PC-3 (cell line): ENCODE data around the gene NECAB2. TPM values are rescaled to one million over a fixed set of nuclear protein-coding genes. Genes with fewer than 3 reads are reported as not detected.

ENCODE experiments used
- ATAC-seq: fragments of 200-7000 bp; cut with Tn5 transposase; 2 replicates; pipeline ENCODE4 v1.9.1; 2020; ENCODE audit warnings: mild to moderate bottlenecking, moderate library complexity
- BruUV-seq: library from RNA; stranded (reverse); fragments of 400-500 nt; replicated peaks from 2 replicates; lab custom pipeline; 2021; lab: Mats Ljungman, UMichigan
- CTCF ChIA-PET: fragments of 300-600 bp; sonication (Branson Sonifier 250); formaldehyde crosslinking; loops from one replicate; lab custom pipeline; 2022; ENCODE audit warnings: antibody characterized with exemption; lab: Charles Lee
- POLR2A ChIA-PET: fragments of 300-600 bp; sonication (Branson Sonifier 250); formaldehyde crosslinking; loops from one replicate; lab custom pipeline; 2022; ENCODE audit warnings: antibody characterized with exemption; ENCODE audit not compliant: unreplicated experiment; lab: Charles Lee
- DNase-seq: peaks from one replicate; pipeline ENCODE4 v3.0.0-alpha.2; 2015
- H2AFZ ChIP-seq: fragments of 300-600 bp; sonication (generic); 2 replicates; pipeline ENCODE4 v1.6.0; 2016; ENCODE audit warnings: antibody characterized with exemption, low read length
- H3F3A ChIP-seq: fragments of 300-600 bp; sonication (generic); one replicate; pipeline ENCODE4 v1.6.0; 2017; ENCODE audit warnings: antibody characterized with exemption, low read length, control low read depth, mild to moderate bottlenecking; ENCODE audit not compliant: unreplicated experiment
- H3K27ac ChIP-seq: fragments of 300-600 bp; sonication (generic); 2 replicates; pipeline ENCODE4 v1.5.1; 2016; ENCODE audit warnings: mild to moderate bottlenecking, low read length
- H3K27me3 ChIP-seq: fragments of 300-600 bp; sonication (generic); 2 replicates; pipeline ENCODE4 v1.6.1; 2016; ENCODE audit warnings: low read length, mixed read lengths
- H3K36me3 ChIP-seq: fragments of 300-600 bp; sonication (generic); 2 replicates; pipeline ENCODE4 v1.6.1; 2016; ENCODE audit warnings: low read depth, mixed run types, low read length, mixed read lengths
- H3K4me1 ChIP-seq: fragments of 300-600 bp; sonication (generic); 2 replicates; pipeline ENCODE4 v1.5.1; 2016; ENCODE audit warnings: low read length; ENCODE audit not compliant: insufficient read depth
- H3K4me2 ChIP-seq: fragments of 300-600 bp; sonication (generic); 2 replicates; pipeline ENCODE4 v1.6.0; 2016; ENCODE audit warnings: low read length
- H3K4me3 ChIP-seq: fragments of 300-600 bp; sonication (generic); 2 replicates; pipeline ENCODE4 v1.5.1; 2016; ENCODE audit warnings: mild to moderate bottlenecking, low read length, mixed read lengths
- H3K79me2 ChIP-seq: fragments of 300-600 bp; sonication (generic); 2 replicates; pipeline ENCODE4 v1.6.1; 2017; ENCODE audit warnings: low read length, mixed read lengths
- H3K9ac ChIP-seq: fragments of 300-600 bp; sonication (generic); 2 replicates; pipeline ENCODE4 v1.6.0; 2016; ENCODE audit warnings: mild to moderate bottlenecking, low read length
- H3K9me2 ChIP-seq: fragments of 300-600 bp; sonication (generic); replicated peaks from 2 replicates; pipeline ENCODE4 v1.6.1; 2016; ENCODE audit warnings: mixed run types, low read length, mixed read lengths
- H3K9me3 ChIP-seq: fragments of 300-600 bp; sonication (generic); 2 replicates; pipeline ENCODE4 v1.6.1; 2016; ENCODE audit warnings: low read length, mixed read lengths
- H4K20me1 ChIP-seq: fragments of 300-600 bp; sonication (generic); 2 replicates; pipeline ENCODE4 v1.6.1; 2016; ENCODE audit warnings: low read length, mixed read lengths
- EZH2 ChIP-seq: fragments of 300-600 bp; sonication (generic); IDR thresholded peaks from one replicate; pipeline ENCODE4 v1.6.1; 2017; ENCODE audit warnings: antibody characterized with exemption, mild to moderate bottlenecking, low read length; ENCODE audit not compliant: unreplicated experiment
- EZH2phosphoT487 ChIP-seq: fragments of 300-600 bp; sonication (generic); IDR thresholded peaks from 2 replicates; pipeline ENCODE4 v1.6.1; 2018; ENCODE audit warnings: mild to moderate bottlenecking, antibody characterized with exemption, low read length, borderline replicate concordance
- intact Hi-C: fragments of 100-400 bp; cut with micrococcal nuclease; formaldehyde crosslinking; loops from 2 replicates; pipeline ENCODE4 v1.9.0; 2023
- total RNA-seq: library from RNA; depleted of rRNA; stranded (reverse); fragments of >200 nt; gene quantifications from 2 replicates; pipeline ENCODE4 v1.2.3, GENCODE V29; 2014
- TF ChIP-seq, protein P1 (sequence below): fragments of 300-600 bp; sonication (generic); conservative IDR thresholded peaks from 2 replicates; pipeline ENCODE4 v1.5.1; 2017; ENCODE audit warnings: antibody characterized with exemption, low read depth, mild to moderate bottlenecking, low read length

NECAB2 gene
- total RNA-seq, 1 experiment from 2014 or later = 0.22 TPM

DNA sequence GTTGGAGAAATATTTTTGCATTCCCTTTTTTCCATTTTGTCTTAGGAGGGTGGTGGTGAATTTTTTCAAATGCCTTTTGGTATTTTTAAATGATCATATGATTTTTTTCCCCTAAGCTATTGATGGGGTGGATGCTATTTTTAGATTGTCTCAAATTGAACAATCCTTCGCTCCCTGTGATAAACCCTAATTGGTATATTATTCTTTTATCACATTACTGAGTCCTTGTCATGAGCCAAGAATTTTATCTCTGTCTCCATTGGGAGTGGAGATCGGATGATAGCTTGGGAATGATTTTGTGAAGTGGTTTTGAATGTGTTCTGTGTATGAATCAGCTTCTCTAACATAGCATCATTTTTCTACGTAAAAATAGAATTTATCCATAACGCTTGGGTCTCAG is 15.4 kb downstream of the NECAB2 start:
- ChIA-PET POLR2A (no interaction called here), CTCF (no interaction called here)
- ATAC-seq (no peak), DNase-seq (no peak)
- Histone ChIP-seq H3K4me3 (no peak overlapping the region), H3K9me2 (no peaks in the 10 kb centered on the region), H3K4me2 (no peak overlapping the region), H3K27ac (no peak overlapping the region), H4K20me1 (no peaks in the 10 kb centered on the region), H3K9me3 (no peaks in the 10 kb centered on the region), H3K36me3 (no peaks in the 10 kb centered on the region), H3K9ac (no peak overlapping the region), H3K79me2 (no peaks in the 10 kb centered on the region), H2AFZ (no peak overlapping the region), H3F3A (no peaks in the 10 kb centered on the region), H3K27me3 (peaks cover 18% of the 10 kb centered on the region), H3K4me1 (no peaks in the 10 kb centered on the region)
- TF ChIP-seq EZH2phosphoT487 (no peak), EZH2 (no peak)
- TF ChIP-seq, protein P1, sequence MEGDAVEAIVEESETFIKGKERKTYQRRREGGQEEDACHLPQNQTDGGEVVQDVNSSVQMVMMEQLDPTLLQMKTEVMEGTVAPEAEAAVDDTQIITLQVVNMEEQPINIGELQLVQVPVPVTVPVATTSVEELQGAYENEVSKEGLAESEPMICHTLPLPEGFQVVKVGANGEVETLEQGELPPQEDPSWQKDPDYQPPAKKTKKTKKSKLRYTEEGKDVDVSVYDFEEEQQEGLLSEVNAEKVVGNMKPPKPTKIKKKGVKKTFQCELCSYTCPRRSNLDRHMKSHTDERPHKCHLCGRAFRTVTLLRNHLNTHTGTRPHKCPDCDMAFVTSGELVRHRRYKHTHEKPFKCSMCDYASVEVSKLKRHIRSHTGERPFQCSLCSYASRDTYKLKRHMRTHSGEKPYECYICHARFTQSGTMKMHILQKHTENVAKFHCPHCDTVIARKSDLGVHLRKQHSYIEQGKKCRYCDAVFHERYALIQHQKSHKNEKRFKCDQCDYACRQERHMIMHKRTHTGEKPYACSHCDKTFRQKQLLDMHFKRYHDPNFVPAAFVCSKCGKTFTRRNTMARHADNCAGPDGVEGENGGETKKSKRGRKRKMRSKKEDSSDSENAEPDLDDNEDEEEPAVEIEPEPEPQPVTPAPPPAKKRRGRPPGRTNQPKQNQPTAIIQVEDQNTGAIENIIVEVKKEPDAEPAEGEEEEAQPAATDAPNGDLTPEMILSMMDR = no peak
- BruUV-seq = no TSS peak
- intact Hi-C loops = no loop called here

- POLR2A ChIA-PET = no interaction called here
- H3K9ac ChIP-seq = no peak overlapping the region
- BruUV-seq = no TSS peak
- ATAC-seq (no peak), DNase-seq (peak; percentile 7)
- no peak overlapping the region for H2AFZ ChIP-seq
- no peaks in the 10 kb centered on the region for H3K9me3 ChIP-seq
- CTCF ChIA-PET = no interaction called here
- intact Hi-C loops = no loop called here
- H3K9me2 ChIP-seq = no peaks in the 10 kb centered on the region
- H3K4me2 ChIP-seq = no peak overlapping the region
- no peaks in the 10 kb centered on the region for H3K79me2 ChIP-seq
- H3K27me3 ChIP-seq = peaks cover 29% of the 10 kb centered on the region
- no peaks in the 10 kb centered on the region for H3F3A ChIP-seq
- no peaks in the 10 kb centered on the region for H3K36me3 ChIP-seq
- H4K20me1 ChIP-seq = no peaks in the 10 kb centered on the region
- TF ChIP-seq, protein P1 = no peak
- TF ChIP-seq EZH2 (no peak), EZH2phosphoT487 (no peak)
- no peaks in the 10 kb centered on the region; the same call in 1 of the 2 replicates for H3K4me1 ChIP-seq
- H3K4me3 ChIP-seq = no peak overlapping the region
- H3K27ac ChIP-seq = no peak overlapping the region
Observed at GRCh38 chr16:83989300-83989699, 21.3 kb downstream of the NECAB2 start.

- ATAC-seq = no peak
- H3K4me1 ChIP-seq = no peaks in the 10 kb centered on the region; the same call in 1 of the 2 replicates
- no peaks in the 10 kb centered on the region for H3K36me3 ChIP-seq
- DNase-seq = no peak
- H3K79me2 ChIP-seq = no peaks in the 10 kb centered on the region
- no peak overlapping the region for H3K4me2 ChIP-seq
- no peak for TF ChIP-seq EZH2phosphoT487
- no peak for TF ChIP-seq EZH2
- TF ChIP-seq, protein P1 = no peak
- no peak overlapping the region for H3K27ac ChIP-seq
- intact Hi-C loops = no loop called here
- H3K9me3 ChIP-seq = no peaks in the 10 kb centered on the region
- CTCF ChIA-PET = no interaction called here
- POLR2A ChIA-PET = no interaction called here
- no peaks in the 10 kb centered on the region for H4K20me1 ChIP-seq
- no peak overlapping the region for H3K9ac ChIP-seq
- no TSS peak for BruUV-seq
- no peaks in the 10 kb centered on the region for H3K9me2 ChIP-seq
- no peak overlapping the region for H2AFZ ChIP-seq
- no peaks in the 10 kb centered on the region for H3F3A ChIP-seq
- no peak overlapping the region for H3K4me3 ChIP-seq
- H3K27me3 ChIP-seq = peaks cover 29% of the 10 kb centered on the region
Observed at GRCh38 chr16:83990492-83990891, 22.4 kb downstream of the NECAB2 start.
